ENCODE data around the gene CCDC183. TPM values are rescaled to one million over a fixed set of nuclear protein-coding genes. Genes with fewer than 3 reads are reported as not detected.
"Not testable (repeated sequence)": the region's sequence is repeated elsewhere in the genome, so short reads cannot be mapped to it uniquely, and the experiment has no call there.

The CCDC183 gene
- total and polyA plus RNA-seq, 4 donors = 0.20 to 1.8 (median 1.0) TPM

DNA sequence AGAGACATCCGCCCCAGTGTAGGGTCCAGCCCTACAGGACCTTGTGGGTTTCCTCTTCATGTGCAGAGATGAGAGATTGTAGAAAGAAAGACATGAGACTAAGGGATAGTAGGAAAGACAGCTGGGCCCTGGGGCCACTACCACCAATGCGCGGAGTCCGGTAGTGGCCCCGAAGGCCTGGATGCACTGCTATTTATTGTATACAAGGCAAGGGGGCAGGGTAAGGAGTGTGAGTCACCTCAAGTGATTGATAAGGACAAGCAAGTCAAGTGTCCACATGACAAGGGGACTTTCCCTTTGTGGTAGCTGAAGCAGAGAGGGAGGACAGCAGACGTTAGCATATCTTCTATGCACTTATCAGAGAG, 11.2 kb upstream of the CCDC183 start:
- 90% methylated on average over 6 of the region's 6 CpGs for WGBS
- no peaks in the 10 kb centered on the region for H3K36me3 ChIP-seq (ENCODE audit: control insufficient read depth in 4 of 4, insufficient read depth in 3 of 4, low read depth in 1 of 4, low read length in 3 of 4)
- H3K9me3 ChIP-seq (ENCODE audit: control insufficient read depth in 4 of 4, low read length in 3 of 4) = no peaks in the 10 kb centered on the region
- no peaks in the 10 kb centered on the region for H3K27me3 ChIP-seq (ENCODE audit: control insufficient read depth in 4 of 4, insufficient read depth in 4 of 4, low read length in 3 of 4)
- no peak overlapping the region for H3K27ac ChIP-seq (ENCODE audit: low read depth in 1 of 2, low read length in 2 of 2)
- no peak for DNase-seq (ENCODE audit: low spot score)
- H3K4me3 ChIP-seq (ENCODE audit: low read depth in 1 of 3, low read length in 3 of 3) = no peak overlapping the region
- TF ChIP-seq FOXA1 (IDR thresholded peaks at IDR 0.05) = no peak
- no peak for TF ChIP-seq RXRA (IDR thresholded peaks at IDR 0.05)
- no peak for TF ChIP-seq HNF4G (IDR thresholded peaks at IDR 0.05)
- no peak for TF ChIP-seq EGR1 (IDR thresholded peaks at IDR 0.05; ENCODE audit: low read depth in 2 of 2)
- TF ChIP-seq TAF1 (conservative IDR thresholded peaks at IDR 0.05) = no peak
- no peak for TF ChIP-seq NR2F2 (IDR thresholded peaks at IDR 0.05)
- TF ChIP-seq MAX (IDR thresholded peaks at IDR 0.05) = no peak
- TF ChIP-seq FOXA2 (IDR thresholded peaks at IDR 0.05) = no peak
- no peak for TF ChIP-seq GABPA (IDR thresholded peaks at IDR 0.05 in 1 of 2, conservative IDR thresholded peaks at IDR 0.05 in 1 of 2)
- TF ChIP-seq JUND (IDR thresholded peaks at IDR 0.05) = no peak
- TF ChIP-seq RAD21 (IDR thresholded peaks at IDR 0.05) = no peak
- TF ChIP-seq YY1 (IDR thresholded peaks at IDR 0.05) = no peak
- TF ChIP-seq ZBTB33 (IDR thresholded peaks at IDR 0.05) = no peak
- no peak for TF ChIP-seq REST (IDR thresholded peaks at IDR 0.05)
- no peak overlapping the region for H3K9ac ChIP-seq (ENCODE audit: low read depth in 1 of 2, low read length in 2 of 2)
- peaks cover 0 to 40% (median 34%) of the 10 kb centered on the region in 4 donors for H3K4me1 ChIP-seq (ENCODE audit: control insufficient read depth in 4 of 4, insufficient read depth in 4 of 4, low read length in 3 of 4)

GRCh38 chr9:136785565-136786355, 10.4 kb upstream of the CCDC183 start:
- peak; percentile 35 to 62 for TF ChIP-seq HNF4A (conservative IDR thresholded peaks at IDR 0.05)
- DNase-seq (ENCODE audit: low spot score); H3K27me3 ChIP-seq (ENCODE audit: control insufficient read depth in 4 of 4, insufficient read depth in 4 of 4, low read length in 3 of 4); H3K9ac ChIP-seq (ENCODE audit: low read depth in 1 of 2, low read length in 2 of 2); H3K27ac ChIP-seq (ENCODE audit: low read depth in 1 of 2, low read length in 2 of 2); H3K4me3 ChIP-seq (ENCODE audit: low read depth in 1 of 3, low read length in 3 of 3); H3K9me3 ChIP-seq (ENCODE audit: control insufficient read depth in 4 of 4, low read length in 3 of 4); H3K36me3 ChIP-seq (ENCODE audit: control insufficient read depth in 4 of 4, insufficient read depth in 3 of 4, low read depth in 1 of 4, low read length in 3 of 4): not testable (repeated sequence)
- H3K4me1 ChIP-seq (ENCODE audit: control insufficient read depth in 4 of 4, insufficient read depth in 4 of 4, low read length in 3 of 4) = peaks cover 0 to 46% (median 41%) of the 10 kb centered on the region in 4 donors
- 69% methylated on average over 23 of the region's 23 CpGs for WGBS
